Neural cell (in vitro differentiated cells): ENCODE results near the gene DNASE2.

Source experiments
- MXI1 ChIP-seq: fragments of 450-650 bp; conservative IDR thresholded peaks from 2 replicates; pipeline ENCODE4 v1.6.1; 2014; ENCODE audit warnings: antibody characterized with exemption, mild to moderate bottlenecking; ENCODE audit not compliant: poor library complexity, severe bottlenecking
- POLR2AphosphoS5 ChIP-seq: IDR thresholded peaks from 2 replicates; pipeline ENCODE4 v1.6.1; 2012
- RAD21 ChIP-seq: fragments of 450-650 bp; conservative IDR thresholded peaks from 2 replicates; pipeline ENCODE4 v1.6.1; 2014; ENCODE audit warnings: antibody characterized with exemption, mild to moderate bottlenecking, moderate library complexity
- REST ChIP-seq: IDR thresholded peaks from 2 replicates; pipeline ENCODE4 v1.6.1; 2012; ENCODE audit warnings: borderline replicate concordance
- TAF1 ChIP-seq: IDR thresholded peaks from 2 replicates; pipeline ENCODE4 v1.6.1; 2012; ENCODE audit warnings: low read depth
- TF ChIP-seq, protein P1 (sequence below): fragments of 450-650 bp; IDR thresholded peaks from 2 replicates; pipeline ENCODE4 v1.5.1; 2014; ENCODE audit warnings: antibody characterized with exemption, mild to moderate bottlenecking, moderate library complexity; ENCODE audit not compliant: poor library complexity, severe bottlenecking

DNA sequence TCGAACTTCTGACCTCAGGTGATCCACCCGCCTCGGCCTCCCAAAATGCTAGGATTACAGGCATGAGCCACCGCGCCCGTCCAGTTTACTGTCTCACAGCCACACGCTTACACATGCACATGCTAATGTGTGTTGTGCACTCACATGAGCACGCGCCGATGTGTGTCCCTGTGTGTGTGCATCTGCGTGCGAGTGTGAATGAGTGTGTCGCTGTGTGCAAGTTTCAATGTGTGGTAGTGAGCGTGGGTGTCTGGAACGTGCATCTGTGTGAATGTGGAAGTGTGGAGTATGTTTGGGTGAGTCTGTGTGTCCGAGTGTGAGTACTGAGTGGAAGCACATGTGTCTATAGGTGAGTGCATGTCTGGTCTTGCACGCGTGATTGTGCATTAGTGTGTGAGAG lies 38.7 kb downstream of the DNASE2 start:
- TF ChIP-seq, protein P1, sequence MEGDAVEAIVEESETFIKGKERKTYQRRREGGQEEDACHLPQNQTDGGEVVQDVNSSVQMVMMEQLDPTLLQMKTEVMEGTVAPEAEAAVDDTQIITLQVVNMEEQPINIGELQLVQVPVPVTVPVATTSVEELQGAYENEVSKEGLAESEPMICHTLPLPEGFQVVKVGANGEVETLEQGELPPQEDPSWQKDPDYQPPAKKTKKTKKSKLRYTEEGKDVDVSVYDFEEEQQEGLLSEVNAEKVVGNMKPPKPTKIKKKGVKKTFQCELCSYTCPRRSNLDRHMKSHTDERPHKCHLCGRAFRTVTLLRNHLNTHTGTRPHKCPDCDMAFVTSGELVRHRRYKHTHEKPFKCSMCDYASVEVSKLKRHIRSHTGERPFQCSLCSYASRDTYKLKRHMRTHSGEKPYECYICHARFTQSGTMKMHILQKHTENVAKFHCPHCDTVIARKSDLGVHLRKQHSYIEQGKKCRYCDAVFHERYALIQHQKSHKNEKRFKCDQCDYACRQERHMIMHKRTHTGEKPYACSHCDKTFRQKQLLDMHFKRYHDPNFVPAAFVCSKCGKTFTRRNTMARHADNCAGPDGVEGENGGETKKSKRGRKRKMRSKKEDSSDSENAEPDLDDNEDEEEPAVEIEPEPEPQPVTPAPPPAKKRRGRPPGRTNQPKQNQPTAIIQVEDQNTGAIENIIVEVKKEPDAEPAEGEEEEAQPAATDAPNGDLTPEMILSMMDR = no peak
- TF ChIP-seq RAD21 = no peak
- no peak for TF ChIP-seq POLR2AphosphoS5
- no peak for TF ChIP-seq REST
- no peak for TF ChIP-seq MXI1
- TF ChIP-seq TAF1 = no peak
